GM21526 (cell line): ENCODE measurements around the gene ZNF366.

ENCODE experiments used
- ATAC-seq: cut with Tn5 transposase; IDR thresholded peaks from one replicate; pipeline ENCODE4 v1.9.1; 2021; ENCODE audit warnings: moderate library complexity; ENCODE audit not compliant: unreplicated experiment, low FRiP score

ZNF366 gene

GRCh38 chr5:72448368-72448767, 58.8 kb downstream of the ZNF366 start:
- no peak for ATAC-seq

- no peak for ATAC-seq
Observed at GRCh38 chr5:72447751-72448150, 59.5 kb downstream of the ZNF366 start.

DNA sequence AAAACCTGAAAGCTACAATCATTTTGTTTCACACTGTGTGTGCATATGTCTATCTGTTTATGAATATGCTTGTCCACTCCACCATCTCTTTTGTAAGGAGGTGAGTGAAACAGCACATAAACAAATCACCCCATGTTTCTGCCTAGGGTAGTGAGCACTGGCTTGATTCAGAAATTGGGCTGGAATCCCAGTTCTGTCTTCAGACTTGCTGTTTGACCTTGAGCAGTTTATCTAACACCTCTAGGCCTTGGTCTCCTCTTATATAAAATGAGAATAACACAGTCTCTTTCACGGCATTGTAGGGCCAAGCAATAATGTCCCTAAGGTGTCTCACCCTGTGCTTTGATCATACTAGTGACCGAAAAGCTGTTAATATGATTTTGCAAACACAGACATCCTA, 61.2 kb downstream of the ZNF366 start:
- ATAC-seq: no peak

- ATAC-seq: no peak
Observed at GRCh38 chr5:72443883-72444282, 63.3 kb downstream of the ZNF366 start.

GRCh38 chr5:72441862-72442540, 65.2 kb downstream of the ZNF366 start:
- ATAC-seq: no peak

- no peak for ATAC-seq
Observed at GRCh38 chr5:72441094-72441723, 66.0 kb downstream of the ZNF366 start.

- no peak for ATAC-seq
Observed at GRCh38 chr5:72440207-72440638, 67.0 kb downstream of the ZNF366 start.

GRCh38 chr5:72439192-72439591, 68.0 kb downstream of the ZNF366 start:
- no peak for ATAC-seq

GRCh38 chr5:72438141-72438540, 69.1 kb downstream of the ZNF366 start:
- ATAC-seq: no peak

GRCh38 chr5:72436796-72437471, 70.3 kb downstream of the ZNF366 start:
- no peak for ATAC-seq

DNA sequence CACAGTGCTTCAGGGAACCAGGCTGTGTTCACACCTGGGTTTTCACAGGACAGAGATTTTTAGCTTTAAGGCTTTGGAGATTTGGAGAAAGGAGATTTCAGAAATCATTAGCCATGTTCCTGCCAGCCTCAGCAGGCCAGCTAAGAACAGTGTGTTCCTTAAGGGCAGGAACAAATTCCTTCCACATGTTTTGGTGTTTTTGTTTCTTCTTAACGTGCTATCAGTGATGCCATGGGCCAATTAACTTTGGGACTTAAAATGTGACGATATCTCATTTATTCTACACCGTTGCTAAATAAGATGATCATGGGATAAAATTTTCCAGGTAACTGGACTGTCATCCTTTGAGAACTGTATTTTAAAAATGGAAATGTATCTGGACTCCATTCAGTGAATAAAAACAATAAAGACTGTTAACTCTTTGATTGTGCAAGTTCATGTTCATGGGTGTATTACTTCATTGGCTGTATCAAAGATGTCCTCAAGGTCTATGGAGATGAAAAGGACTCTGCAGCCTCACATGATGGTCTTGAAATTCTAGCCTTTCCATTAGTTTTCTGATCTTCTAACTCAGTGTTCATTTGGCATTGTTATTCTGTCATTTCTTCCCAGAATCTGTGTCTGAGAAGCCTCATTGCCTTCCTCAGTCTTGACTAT, 72.3 kb downstream of the ZNF366 start:
- ATAC-seq: no peak

- ATAC-seq: no peak
Observed at GRCh38 chr5:72434056-72434780, 73.0 kb downstream of the ZNF366 start.

- no peak for ATAC-seq
Observed at GRCh38 chr5:72433522-72433921, 73.7 kb downstream of the ZNF366 start.

DNA sequence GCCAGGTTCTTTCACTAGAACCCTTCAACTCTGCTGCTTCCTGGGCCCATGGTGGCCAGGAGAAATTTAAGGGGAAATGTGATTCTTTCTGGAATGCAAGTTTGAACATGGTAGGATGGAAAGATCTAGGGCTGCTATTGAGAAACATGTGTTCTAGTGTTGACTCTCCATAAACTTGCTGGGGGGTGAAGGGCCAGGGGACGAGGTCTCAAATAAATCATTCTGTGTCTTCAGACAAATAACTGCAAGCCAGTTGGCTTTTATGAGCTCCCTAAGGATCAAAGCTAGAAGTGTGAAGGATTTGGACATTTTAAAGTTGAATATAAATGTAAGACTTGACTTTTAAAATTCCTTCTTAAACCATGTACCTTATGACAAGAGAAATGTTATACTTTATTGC, 78.5 kb downstream of the ZNF366 start:
- ATAC-seq: no peak

DNA sequence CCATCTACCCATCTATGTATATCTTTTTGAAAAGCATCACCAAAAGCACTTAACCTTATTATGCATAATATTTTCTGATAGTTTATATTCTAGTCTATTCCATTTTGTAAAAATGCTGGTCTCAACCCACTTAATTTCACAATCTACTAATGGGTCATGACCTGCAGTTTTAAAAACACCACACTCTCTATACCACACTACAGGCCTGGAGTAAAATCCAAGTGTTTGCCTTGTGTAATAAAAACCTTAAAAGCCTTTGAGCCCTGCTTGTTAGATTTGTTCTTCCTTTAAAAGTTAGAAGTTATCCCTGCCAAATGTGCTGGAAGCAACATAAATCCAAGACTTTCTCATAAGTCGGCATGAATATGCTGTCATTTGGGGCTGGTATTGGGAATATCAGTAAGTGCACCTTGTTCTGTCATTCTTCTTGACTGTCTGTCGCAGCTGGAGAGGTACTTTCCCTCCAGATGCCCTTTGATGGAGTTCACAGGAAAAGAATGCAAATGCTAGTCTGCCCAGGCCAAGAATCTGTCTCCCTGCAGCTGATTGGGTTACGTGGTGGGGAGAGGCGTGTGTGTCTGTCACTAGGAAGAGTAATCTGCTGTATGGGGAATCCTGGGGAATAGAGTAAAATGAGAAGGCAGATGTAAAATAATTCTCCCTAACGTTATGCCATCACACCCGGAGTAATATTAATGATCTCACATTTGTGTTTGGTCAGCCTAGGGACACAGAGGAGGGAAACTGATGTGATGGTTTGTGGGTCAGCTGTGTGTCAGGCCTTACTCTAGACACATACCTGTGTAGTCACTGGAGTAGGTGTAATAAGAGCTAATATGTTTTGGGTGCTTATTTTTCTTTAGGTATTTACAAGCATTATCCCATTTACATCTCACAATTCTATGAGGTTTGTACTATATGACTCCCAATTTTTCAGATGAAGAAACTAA, 79.4 kb downstream of the ZNF366 start:
- ATAC-seq: no peak

- no peak for ATAC-seq
Observed at GRCh38 chr5:72427016-72427415, 80.2 kb downstream of the ZNF366 start.

- no peak for ATAC-seq
Observed at GRCh38 chr5:72426019-72426418, 81.2 kb downstream of the ZNF366 start.

DNA sequence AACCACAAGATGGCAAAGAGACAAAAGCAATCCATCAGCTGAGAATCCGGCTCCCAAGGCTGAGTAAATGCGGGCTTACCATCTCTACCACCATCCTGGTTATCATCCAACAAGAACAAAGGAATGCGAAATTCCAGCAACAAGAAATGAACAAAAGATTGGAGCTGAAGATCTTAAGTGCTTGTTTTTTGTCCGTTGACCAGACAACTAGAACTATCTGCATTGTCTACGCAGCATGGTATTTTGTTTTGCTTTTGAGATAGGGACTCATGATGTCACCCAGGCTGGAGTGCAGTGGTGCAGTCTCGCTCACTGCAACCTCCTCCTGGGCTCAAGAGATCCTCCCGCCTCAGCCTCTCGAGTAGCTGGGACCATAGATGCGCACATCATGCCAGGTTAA, 88.9 kb downstream of the ZNF366 start:
- no peak for ATAC-seq

DNA sequence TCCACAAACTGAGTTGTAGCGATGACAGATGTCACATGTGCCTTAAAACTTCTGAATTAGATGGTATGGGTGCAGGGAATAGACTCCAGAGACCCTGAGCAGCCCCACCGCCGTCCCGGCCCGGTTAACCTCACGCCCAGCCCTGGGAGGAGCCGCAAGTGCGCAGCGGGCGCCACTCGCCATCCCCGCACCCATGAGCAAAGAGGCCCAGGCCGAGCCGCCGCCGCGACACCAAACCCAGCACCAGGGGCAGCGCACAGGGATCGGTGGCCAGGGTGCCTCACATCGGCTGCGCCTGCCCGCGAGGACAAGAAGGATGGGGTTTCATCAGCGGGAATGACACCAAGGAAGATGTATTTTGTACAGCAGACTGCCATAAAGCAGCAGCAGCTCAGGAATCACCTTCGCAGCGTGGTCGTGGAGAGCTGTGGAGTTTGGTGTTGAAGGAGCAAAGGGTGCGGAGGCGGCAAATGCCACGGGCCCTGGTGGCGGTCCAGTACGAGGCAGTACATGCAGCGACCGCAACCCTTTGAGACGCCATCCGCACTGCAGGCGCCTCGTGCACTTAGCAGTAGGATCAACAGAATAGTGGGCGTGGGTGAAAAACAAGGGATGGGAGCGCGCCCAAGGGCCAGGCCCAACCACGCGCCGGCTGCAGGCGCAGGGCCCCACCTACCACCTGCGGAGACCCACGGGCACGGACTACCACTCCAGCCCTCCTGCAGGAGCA, 89.7 kb downstream of the ZNF366 start:
- no peak for ATAC-seq
